Lower leg skin (tissue), 4 donors: ENCODE data around the gene PACRG. TPM values are rescaled to one million over a fixed set of nuclear protein-coding genes. Genes with fewer than 3 reads are reported as not detected.

Source experiments
- DNase-seq, 2 donors: peaks; one replicate each; pipeline ENCODE4 v3.0.0-alpha.2; 2019; ENCODE audit warnings: low spot score in 2 of 2
- H3K4me3 ChIP-seq: fragments of 200-600 bp; sonication (generic); 2 replicates; pipeline ENCODE4 v1.5.1; 2017; ENCODE audit warnings: mild to moderate bottlenecking, low read depth; ENCODE audit not compliant: poor library complexity, severe bottlenecking
- POLR2A ChIP-seq, 2 donors: fragments of 450-650 bp; IDR thresholded peaks; one replicate each; pipeline ENCODE4 v1.6.1; 2016 to 2017; ENCODE audit warnings: antibody characterized with exemption in 2 of 2, mild to moderate bottlenecking in 1 of 2, moderate library complexity in 1 of 2
- WGBS, 2 donors: methylation state at CpG; one replicate each; pipeline ENCODE4 v1.1.5; 2018; 5-methylcytosine and 5-hydroxymethylcytosine counted together
- intact Hi-C: fragments of 100-400 bp; cut with DNase I; formaldehyde crosslinking; loops from one replicate; pipeline ENCODE4 v1.15.0; 2023; ENCODE audit warnings: low total_unique reads
- total RNA-seq, 4 donors: library from RNA; depleted of rRNA; stranded (reverse); fragments of >200 nt; gene quantifications; one replicate each; pipeline ENCODE4 v1.1.0, GENCODE V29; 2016
- TF ChIP-seq, protein P1 (sequence below), 3 donors: fragments of 450-650 bp; IDR thresholded peaks; one replicate each; pipeline ENCODE4 v1.5.1; 2016; ENCODE audit warnings: antibody characterized with exemption in 3 of 3, mild to moderate bottlenecking in 3 of 3, moderate library complexity in 2 of 3

The PACRG gene
- total RNA-seq, 4 donors from 2014 or later, result 0.38 to 3.9 (median 3.4) TPM; not detected in 1

DNA sequence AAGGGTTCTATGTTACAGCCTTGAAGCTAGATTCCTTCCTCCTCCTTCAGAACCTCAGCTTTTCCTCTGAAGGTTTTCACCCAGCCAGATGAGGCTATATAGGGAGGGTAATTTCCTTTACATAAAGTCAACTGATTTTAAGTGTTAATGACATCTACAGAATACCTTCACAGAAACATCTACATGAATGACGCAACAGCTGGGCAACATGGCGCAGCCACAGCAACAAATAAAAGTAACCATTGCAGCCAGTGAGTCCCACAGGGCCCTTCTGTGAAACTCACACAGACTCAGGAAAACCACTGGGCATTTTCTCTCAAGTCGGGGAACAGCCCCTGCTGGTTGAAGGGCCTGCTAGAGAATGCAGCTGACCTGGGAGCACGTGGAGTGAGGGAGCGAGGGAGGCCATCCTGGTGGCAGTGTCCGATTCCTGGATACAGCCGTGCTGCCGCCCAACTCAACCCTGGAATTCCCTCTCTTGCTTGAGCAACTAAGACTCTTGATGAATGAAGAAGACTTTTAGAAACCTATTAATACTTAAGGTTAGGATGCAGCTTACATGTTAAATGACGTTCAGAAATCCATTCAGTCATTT, 176.4 kb downstream of the PACRG start:
- H3K4me3 ChIP-seq, result no peak overlapping the region
- TF ChIP-seq POLR2A (IDR thresholded peaks at IDR 0.05), result no peak
- TF ChIP-seq, protein P1, sequence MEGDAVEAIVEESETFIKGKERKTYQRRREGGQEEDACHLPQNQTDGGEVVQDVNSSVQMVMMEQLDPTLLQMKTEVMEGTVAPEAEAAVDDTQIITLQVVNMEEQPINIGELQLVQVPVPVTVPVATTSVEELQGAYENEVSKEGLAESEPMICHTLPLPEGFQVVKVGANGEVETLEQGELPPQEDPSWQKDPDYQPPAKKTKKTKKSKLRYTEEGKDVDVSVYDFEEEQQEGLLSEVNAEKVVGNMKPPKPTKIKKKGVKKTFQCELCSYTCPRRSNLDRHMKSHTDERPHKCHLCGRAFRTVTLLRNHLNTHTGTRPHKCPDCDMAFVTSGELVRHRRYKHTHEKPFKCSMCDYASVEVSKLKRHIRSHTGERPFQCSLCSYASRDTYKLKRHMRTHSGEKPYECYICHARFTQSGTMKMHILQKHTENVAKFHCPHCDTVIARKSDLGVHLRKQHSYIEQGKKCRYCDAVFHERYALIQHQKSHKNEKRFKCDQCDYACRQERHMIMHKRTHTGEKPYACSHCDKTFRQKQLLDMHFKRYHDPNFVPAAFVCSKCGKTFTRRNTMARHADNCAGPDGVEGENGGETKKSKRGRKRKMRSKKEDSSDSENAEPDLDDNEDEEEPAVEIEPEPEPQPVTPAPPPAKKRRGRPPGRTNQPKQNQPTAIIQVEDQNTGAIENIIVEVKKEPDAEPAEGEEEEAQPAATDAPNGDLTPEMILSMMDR (IDR thresholded peaks at IDR 0.05), result no peak
- WGBS, 2 donors, result 95 to 96% methylated on average over 9 of the region's 9 CpGs
- no peak for DNase-seq
- intact Hi-C loops, result no loop called here

DNA sequence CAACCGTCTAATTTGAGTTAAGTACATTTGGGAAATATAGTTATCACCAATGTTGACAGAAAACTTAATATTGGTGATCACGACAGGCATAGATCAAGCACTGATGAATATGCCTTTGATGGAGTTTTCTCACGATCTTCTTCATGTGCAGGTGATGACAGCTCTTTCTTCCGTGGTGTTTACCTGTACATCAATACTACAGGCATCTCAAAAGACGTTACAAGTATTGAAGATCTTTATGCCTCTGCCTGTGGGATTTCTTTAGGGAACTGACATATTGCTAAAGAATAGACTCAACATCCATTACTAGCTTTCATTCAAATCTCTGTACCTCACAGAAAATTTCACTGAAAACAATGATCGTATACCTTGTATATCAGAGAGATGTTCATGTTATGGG, 178.7 kb downstream of the PACRG start:
- TF ChIP-seq, protein P1 (IDR thresholded peaks at IDR 0.05), result no peak
- TF ChIP-seq POLR2A (IDR thresholded peaks at IDR 0.05), result no peak
- WGBS, 2 donors, result 75 to 78% methylated on average over 6 of the region's 6 CpGs
- H3K4me3 ChIP-seq, result no peak overlapping the region
- intact Hi-C loops, result loop anchor here (1.0 kb wide), 1 partner anchor 26 kb away; no protein-coding TSS in a partner anchor
- DNase-seq, result no peak

GRCh38 chr6:162907876-162908481, 180.2 kb downstream of the PACRG start:
- no peak overlapping the region for H3K4me3 ChIP-seq
- intact Hi-C loops, result no loop called here
- DNase-seq, result no peak
- TF ChIP-seq, protein P1 (IDR thresholded peaks at IDR 0.05), result no peak
- TF ChIP-seq POLR2A (IDR thresholded peaks at IDR 0.05), result no peak
- 73 to 83% methylated on average over 2 of the region's 2 CpGs for WGBS, 2 donors

- no peak overlapping the region for H3K4me3 ChIP-seq
- TF ChIP-seq, protein P1 (IDR thresholded peaks at IDR 0.05), result no peak
- TF ChIP-seq POLR2A (IDR thresholded peaks at IDR 0.05), result no peak
- 89 to 92% methylated on average over 5 of the region's 5 CpGs for WGBS, 2 donors
- no peak for DNase-seq
- intact Hi-C loops, result no loop called here
Observed at GRCh38 chr6:162913206-162913605, 185.4 kb downstream of the PACRG start.

DNA sequence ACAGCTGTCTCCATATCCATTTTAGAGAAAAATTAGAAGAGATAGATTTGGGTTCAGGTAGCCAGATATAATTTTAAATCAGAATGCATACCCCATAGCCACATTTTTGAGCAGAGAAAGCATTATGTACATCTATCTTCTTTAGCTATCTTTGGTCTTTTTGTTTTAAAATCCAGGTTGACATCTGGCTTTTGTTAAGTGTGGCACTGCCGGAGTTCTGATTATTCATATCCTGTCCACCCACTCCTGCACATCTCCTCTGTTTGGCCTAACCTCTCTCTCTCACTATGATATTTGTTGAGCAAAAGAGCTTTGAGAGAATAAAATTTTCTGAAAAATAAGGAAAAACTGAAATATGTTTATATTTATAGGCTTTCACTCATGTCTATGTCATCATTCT, 189.7 kb downstream of the PACRG start:
- intact Hi-C loops, result no loop called here
- DNase-seq, result no peak
- WGBS, 2 donors, result 54 to 59% methylated on average over 1 of the region's 1 CpG
- TF ChIP-seq, protein P1 (IDR thresholded peaks at IDR 0.05), result no peak
- TF ChIP-seq POLR2A (IDR thresholded peaks at IDR 0.05), result no peak
- no peak overlapping the region for H3K4me3 ChIP-seq
